K562 treated with DMSO at 1 percent for 12 hours (cell line): Measurements from ENCODE around the gene BATF. TPM values are rescaled to one million over a fixed set of nuclear protein-coding genes. Genes with fewer than 3 reads are reported as not detected.

ENCODE experiments used
- total RNA-seq: library from RNA; unstranded; fragments of 300-600 nt; gene quantifications from 2 replicates; pipeline ENCODE4 v1.2.3, GENCODE V29; 2022; ENCODE audit not compliant: insufficient read depth

Gene BATF
- total RNA-seq: 0.89 and 7.1 TPM in 2 replicates

GRCh38 chr14:75522224-75522982, at the start of gene BATF:
BATF (plus strand) TSS chr14:75522469; CDS start chr14:75522683, 214 bp downstream.

GRCh38 chr14:75578102-75578785, 56.0 kb downstream of the BATF start, which contains the start of gene FLVCR2:
FLVCR2 (plus strand) TSS chr14:75578620; CDS start chr14:75578973, 353 bp downstream.

Other genes with a start within 250 kb of the BATF start
- 6.6 and 7.1 TPM in 2 replicates for gene FOS, start 243.6 kb upstream of the BATF start, total RNA-seq
- gene JDP2, start 94.4 kb upstream of the BATF start, total RNA-seq: 25.7 and 41.7 TPM in 2 replicates
- not detected in 2 replicates for gene FLVCR2, start 56.2 kb downstream of the BATF start, total RNA-seq
- gene ERG28, start 138.4 kb downstream of the BATF start, total RNA-seq: 11.2 and 13.6 TPM in 2 replicates
- 1.4 and 9.4 TPM in 2 replicates for gene TTLL5, start 138.8 kb downstream of the BATF start, total RNA-seq